ENCODE data around the gene C15orf39.

DNA sequence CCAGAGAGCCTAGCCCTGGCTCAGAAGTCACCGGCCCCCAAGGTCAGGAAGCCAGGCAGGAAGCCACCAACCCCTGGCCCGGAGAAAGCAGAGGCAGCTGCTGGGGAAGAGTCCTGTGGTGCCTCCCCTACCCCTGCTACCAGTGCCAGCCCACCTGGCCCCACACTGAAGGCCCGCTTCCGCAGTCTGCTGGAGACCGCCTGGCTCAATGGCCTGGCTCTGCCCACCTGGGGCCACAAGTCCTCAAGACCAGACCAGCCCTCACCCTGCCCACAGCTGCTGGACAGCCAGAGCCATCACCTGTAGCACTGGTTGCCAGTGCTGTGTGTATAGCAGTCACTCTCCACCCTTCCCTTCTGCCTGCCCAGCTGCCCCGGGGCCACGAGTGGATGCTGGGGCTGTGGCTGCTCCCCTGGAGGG is 9.1 kb downstream of the C15orf39 start:
- TF ChIP-seq, protein P1, sequence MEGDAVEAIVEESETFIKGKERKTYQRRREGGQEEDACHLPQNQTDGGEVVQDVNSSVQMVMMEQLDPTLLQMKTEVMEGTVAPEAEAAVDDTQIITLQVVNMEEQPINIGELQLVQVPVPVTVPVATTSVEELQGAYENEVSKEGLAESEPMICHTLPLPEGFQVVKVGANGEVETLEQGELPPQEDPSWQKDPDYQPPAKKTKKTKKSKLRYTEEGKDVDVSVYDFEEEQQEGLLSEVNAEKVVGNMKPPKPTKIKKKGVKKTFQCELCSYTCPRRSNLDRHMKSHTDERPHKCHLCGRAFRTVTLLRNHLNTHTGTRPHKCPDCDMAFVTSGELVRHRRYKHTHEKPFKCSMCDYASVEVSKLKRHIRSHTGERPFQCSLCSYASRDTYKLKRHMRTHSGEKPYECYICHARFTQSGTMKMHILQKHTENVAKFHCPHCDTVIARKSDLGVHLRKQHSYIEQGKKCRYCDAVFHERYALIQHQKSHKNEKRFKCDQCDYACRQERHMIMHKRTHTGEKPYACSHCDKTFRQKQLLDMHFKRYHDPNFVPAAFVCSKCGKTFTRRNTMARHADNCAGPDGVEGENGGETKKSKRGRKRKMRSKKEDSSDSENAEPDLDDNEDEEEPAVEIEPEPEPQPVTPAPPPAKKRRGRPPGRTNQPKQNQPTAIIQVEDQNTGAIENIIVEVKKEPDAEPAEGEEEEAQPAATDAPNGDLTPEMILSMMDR (IDR thresholded peaks at IDR 0.05) = no peak
- TF ChIP-seq POLR2A (IDR thresholded peaks at IDR 0.05) = no peak
